H9 (cell line): Measurements from ENCODE around the gene VIM. TPM values are rescaled to one million over a fixed set of nuclear protein-coding genes. Genes with fewer than 3 reads are reported as not detected.

Experiments
- DNase-seq: peaks from one replicate; pipeline ENCODE4 v3.0.0-alpha.2; 2017
- H2AFZ ChIP-seq: one replicate; pipeline ENCODE4 v1.6.1; 2013; ENCODE audit warnings: mild to moderate bottlenecking, low read length, control low read depth, moderate library complexity
- H2AK5ac ChIP-seq: 2 replicates; pipeline ENCODE4 v1.6.1; 2013; ENCODE audit warnings: low read length, control low read depth, mixed read lengths; ENCODE audit not compliant: insufficient read length
- H2BK120ac ChIP-seq: one replicate; pipeline ENCODE4 v1.6.1; 2013; ENCODE audit warnings: low read depth, mild to moderate bottlenecking, low read length, control low read depth, inconsistent platforms; ENCODE audit not compliant: poor library complexity, severe bottlenecking
- H2BK12ac ChIP-seq: 2 replicates; pipeline ENCODE4 v1.6.1; 2013; ENCODE audit warnings: low read length, control low read depth, mixed read lengths, low read depth; ENCODE audit not compliant: insufficient read length
- H2BK15ac ChIP-seq: 2 replicates; pipeline ENCODE4 v1.6.1; 2013; ENCODE audit warnings: low read depth, low read length, control low read depth
- H2BK20ac ChIP-seq: one replicate; pipeline ENCODE4 v1.6.1; 2013; ENCODE audit warnings: low read depth, mild to moderate bottlenecking, low read length, control low read depth, inconsistent platforms; ENCODE audit not compliant: poor library complexity, severe bottlenecking
- H2BK5ac ChIP-seq: 2 replicates; pipeline ENCODE4 v1.6.1; 2013; ENCODE audit warnings: low read length, control low read depth, mixed read lengths; ENCODE audit not compliant: insufficient read length
- H3K14ac ChIP-seq: 2 replicates; pipeline ENCODE4 v1.6.1; 2013; ENCODE audit warnings: low read length, control low read depth; ENCODE audit not compliant: insufficient read depth
- H3K18ac ChIP-seq: 2 replicates; pipeline ENCODE4 v1.6.1; 2013; ENCODE audit warnings: low read depth, mild to moderate bottlenecking, mixed read lengths, low read length, control low read depth; ENCODE audit not compliant: insufficient read length
- H3K23ac ChIP-seq: 2 replicates; pipeline ENCODE4 v1.6.1; 2013; ENCODE audit warnings: low read length, control low read depth, mixed read lengths, low read depth; ENCODE audit not compliant: insufficient read length
- H3K23me2 ChIP-seq: 2 replicates; pipeline ENCODE4 v1.6.1; 2013; ENCODE audit warnings: low read depth, mild to moderate bottlenecking, mixed read lengths, low read length, control low read depth; ENCODE audit not compliant: insufficient read length, poor library complexity, severe bottlenecking
- H3K27ac ChIP-seq: 2 replicates; pipeline ENCODE4 v1.5.1; 2013; ENCODE audit warnings: low read length, control low read depth, mixed read lengths, low read depth; ENCODE audit not compliant: insufficient read length
- H3K27me3 ChIP-seq: 2 replicates; pipeline ENCODE4 v1.6.1; 2013; ENCODE audit warnings: low read length, control low read depth, inconsistent platforms; ENCODE audit not compliant: insufficient read depth
- H3K4ac ChIP-seq: 2 replicates; pipeline ENCODE4 v1.6.1; 2013; ENCODE audit warnings: low read depth, mild to moderate bottlenecking, control low read depth, inconsistent platforms, low read length, moderate library complexity
- H3K4me1 ChIP-seq: 2 replicates; pipeline ENCODE4 v1.6.1; 2013; ENCODE audit warnings: low read length, control low read depth, inconsistent platforms; ENCODE audit not compliant: insufficient read depth
- H3K4me2 ChIP-seq: 2 replicates; pipeline ENCODE4 v1.6.1; 2013; ENCODE audit warnings: low read length, control low read depth, mixed read lengths; ENCODE audit not compliant: insufficient read length, insufficient read depth
- H3K56ac ChIP-seq: 2 replicates; pipeline ENCODE4 v1.6.1; 2013; ENCODE audit warnings: low read depth, mild to moderate bottlenecking, mixed read lengths, low read length, control low read depth; ENCODE audit not compliant: insufficient read length
- H3K79me1 ChIP-seq: 2 replicates; pipeline ENCODE4 v1.6.1; 2013; ENCODE audit warnings: low read depth, mild to moderate bottlenecking, moderate library complexity, low read length, control low read depth, inconsistent platforms; ENCODE audit not compliant: insufficient read depth, poor library complexity, severe bottlenecking
- H3K79me2 ChIP-seq: 2 replicates; pipeline ENCODE4 v1.6.1; 2013; ENCODE audit warnings: low read length, control low read depth, inconsistent platforms; ENCODE audit not compliant: insufficient read depth
- H3K9ac ChIP-seq: 2 replicates; pipeline ENCODE4 v1.6.1; 2013; ENCODE audit warnings: low read length, control low read depth, mixed read lengths; ENCODE audit not compliant: insufficient read length; ENCODE audit errors: extremely low read depth
- H3K9me3 ChIP-seq: one replicate; pipeline ENCODE4 v1.6.1; 2013; ENCODE audit warnings: low read depth, low read length, inconsistent platforms; ENCODE audit not compliant: control insufficient read depth
- H3T11ph ChIP-seq: one replicate; pipeline ENCODE4 v1.6.1; 2013; ENCODE audit warnings: mild to moderate bottlenecking, low read length, control low read depth, inconsistent platforms
- H4K20me1 ChIP-seq: one replicate; pipeline ENCODE4 v1.6.1; 2013; ENCODE audit not compliant: control insufficient read depth, insufficient read length, insufficient read depth
- H4K5ac ChIP-seq: 2 replicates; pipeline ENCODE4 v1.6.1; 2013; ENCODE audit warnings: low read depth, mild to moderate bottlenecking, mixed read lengths, low read length, control low read depth; ENCODE audit not compliant: insufficient read length
- H4K8ac ChIP-seq: replicated peaks from 2 replicates; pipeline ENCODE4 v1.6.1; 2013; ENCODE audit warnings: low read length, control low read depth, mixed read lengths, low read depth; ENCODE audit not compliant: insufficient read length
- H4K91ac ChIP-seq: 2 replicates; pipeline ENCODE4 v1.6.1; 2013; ENCODE audit warnings: low read depth, mild to moderate bottlenecking, moderate library complexity, mixed read lengths, low read length, control low read depth; ENCODE audit not compliant: insufficient read length
- H3K27ac Mint-ChIP-seq, 3 experiments: 2 replicates in 2 of 3; 3 replicates in 1 of 3; pipeline ENCODE4 v1.8.0; 2020 to 2021; ENCODE audit warnings: mixed read lengths in 3 of 3, mild to moderate bottlenecking in 1 of 3, moderate library complexity in 1 of 3
- H3K27me3 Mint-ChIP-seq: 2 replicates; pipeline ENCODE4 v1.8.0; 2021; ENCODE audit warnings: low read depth, mild to moderate bottlenecking, moderate library complexity, mixed read lengths
- H3K36me3 Mint-ChIP-seq, 3 experiments: 2 replicates in 2 of 3; 3 replicates in 1 of 3; pipeline ENCODE4 v1.8.0; 2020 to 2021; ENCODE audit warnings: low read depth in 3 of 3, mixed read lengths in 3 of 3; ENCODE audit not compliant: insufficient read depth in 1 of 3
- H3K4me1 Mint-ChIP-seq, 2 experiments: 2 replicates each; pipeline ENCODE4 v1.8.0; 2020; ENCODE audit warnings: mixed read lengths in 2 of 2
- H3K4me3 Mint-ChIP-seq, 2 experiments: 2 replicates in 1 of 2; 3 replicates in 1 of 2; pipeline ENCODE4 v1.8.0; 2020 to 2021; ENCODE audit warnings: mild to moderate bottlenecking in 2 of 2, mixed read lengths in 2 of 2, moderate library complexity in 1 of 2
- H3K9me3 Mint-ChIP-seq, 2 experiments: 2 replicates in 1 of 2; 3 replicates in 1 of 2; pipeline ENCODE4 v1.8.0; 2020; ENCODE audit warnings: mild to moderate bottlenecking in 2 of 2, mixed read lengths in 2 of 2, moderate library complexity in 1 of 2
- WGBS: extraction: QIAGEN DNeasy Blood & Tissue Kit; methylation state at CpG from one replicate; pipeline ENCODE4 v1.1.7; 2013; ENCODE audit warnings: missing lambda C conversion rate, low lambda C conversion rate, mixed read lengths; ENCODE audit not compliant: insufficient read length; ENCODE audit errors: extremely low coverage; 5-methylcytosine and 5-hydroxymethylcytosine counted together
- total RNA-seq: library from RNA; stranded (reverse); gene quantifications from 2 replicates; pipeline ENCODE4 v1.2.1, GENCODE V29; 2021
- TF ChIP-seq, protein P1 (sequence below): fragments of 200-600 bp; sonication (generic); conservative IDR thresholded peaks from 3 replicates; pipeline ENCODE4 v1.8.0; 2021; ENCODE audit warnings: antibody characterized with exemption, mild to moderate bottlenecking

Gene VIM
- total RNA-seq, 1 experiment from 2014 or later: 232 TPM

DNA sequence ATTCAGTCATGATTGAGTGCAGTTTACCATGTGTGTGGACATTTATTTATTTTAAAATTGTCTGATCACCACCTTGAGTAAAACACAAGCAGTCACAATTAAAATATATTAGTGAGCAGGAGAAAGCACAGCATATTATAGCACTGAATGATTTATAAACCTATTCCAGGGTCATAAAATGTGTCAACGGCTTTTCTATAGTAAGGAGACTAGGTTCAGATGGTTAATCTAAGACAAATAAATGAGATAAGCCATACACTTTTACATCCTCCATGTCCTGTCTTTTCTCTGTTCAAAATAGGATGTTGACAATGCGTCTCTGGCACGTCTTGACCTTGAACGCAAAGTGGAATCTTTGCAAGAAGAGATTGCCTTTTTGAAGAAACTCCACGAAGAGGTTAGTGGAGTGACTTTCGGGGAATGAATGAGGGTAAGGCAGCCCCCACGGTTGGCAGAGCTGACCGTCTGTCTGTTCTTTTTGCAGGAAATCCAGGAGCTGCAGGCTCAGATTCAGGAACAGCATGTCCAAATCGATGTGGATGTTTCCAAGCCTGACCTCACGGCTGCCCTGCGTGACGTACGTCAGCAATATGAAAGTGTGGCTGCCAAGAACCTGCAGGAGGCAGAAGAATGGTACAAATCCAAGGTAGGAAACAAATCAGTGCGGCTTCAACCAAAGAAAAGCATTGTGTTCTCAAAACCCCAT lies 5.4 kb downstream of the VIM start:
- no peak overlapping the region for H3K56ac ChIP-seq
- no peak overlapping the region for H3K18ac ChIP-seq
- H4K5ac ChIP-seq: no peak overlapping the region
- H3K27me3 Mint-ChIP-seq: peaks cover 7% of the 10 kb centered on the region
- H3K4ac ChIP-seq: no peak overlapping the region
- no peak overlapping the region for H4K91ac ChIP-seq
- no peaks in the 10 kb centered on the region for H3K9me3 Mint-ChIP-seq
- H3K27ac ChIP-seq: no peak overlapping the region
- H3K4me3 Mint-ChIP-seq: no peak overlapping the region
- H2BK12ac ChIP-seq: no peak overlapping the region
- H3K9ac ChIP-seq: no peak overlapping the region
- H2BK5ac ChIP-seq: no peak overlapping the region
- peaks cover 25 to 65% (median 56%) of the 10 kb centered on the region in 3 experiments for H3K36me3 Mint-ChIP-seq
- H2AK5ac ChIP-seq: no peak overlapping the region
- no peaks in the 10 kb centered on the region for H3K9me3 ChIP-seq
- H2BK15ac ChIP-seq: no peak overlapping the region
- H3K27me3 ChIP-seq: no peaks in the 10 kb centered on the region; the same call in 1 of the 2 replicates
- H4K20me1 ChIP-seq: no peaks in the 10 kb centered on the region
- no peaks in the 10 kb centered on the region for H3K4me1 ChIP-seq
- H2AFZ ChIP-seq: no peak overlapping the region
- TF ChIP-seq, protein P1, sequence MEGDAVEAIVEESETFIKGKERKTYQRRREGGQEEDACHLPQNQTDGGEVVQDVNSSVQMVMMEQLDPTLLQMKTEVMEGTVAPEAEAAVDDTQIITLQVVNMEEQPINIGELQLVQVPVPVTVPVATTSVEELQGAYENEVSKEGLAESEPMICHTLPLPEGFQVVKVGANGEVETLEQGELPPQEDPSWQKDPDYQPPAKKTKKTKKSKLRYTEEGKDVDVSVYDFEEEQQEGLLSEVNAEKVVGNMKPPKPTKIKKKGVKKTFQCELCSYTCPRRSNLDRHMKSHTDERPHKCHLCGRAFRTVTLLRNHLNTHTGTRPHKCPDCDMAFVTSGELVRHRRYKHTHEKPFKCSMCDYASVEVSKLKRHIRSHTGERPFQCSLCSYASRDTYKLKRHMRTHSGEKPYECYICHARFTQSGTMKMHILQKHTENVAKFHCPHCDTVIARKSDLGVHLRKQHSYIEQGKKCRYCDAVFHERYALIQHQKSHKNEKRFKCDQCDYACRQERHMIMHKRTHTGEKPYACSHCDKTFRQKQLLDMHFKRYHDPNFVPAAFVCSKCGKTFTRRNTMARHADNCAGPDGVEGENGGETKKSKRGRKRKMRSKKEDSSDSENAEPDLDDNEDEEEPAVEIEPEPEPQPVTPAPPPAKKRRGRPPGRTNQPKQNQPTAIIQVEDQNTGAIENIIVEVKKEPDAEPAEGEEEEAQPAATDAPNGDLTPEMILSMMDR: no peak
- H3K27ac Mint-ChIP-seq: no peak overlapping the region
- no CpG with 5 or more reads among the region's 14 CpGs for WGBS
- no peaks in the 10 kb centered on the region for H3K79me2 ChIP-seq
- H3K4me1 Mint-ChIP-seq: peaks cover 6% of the 10 kb centered on the region in 2 experiments; a peak in 1 of 4 replicates
- no peak overlapping the region for H3T11ph ChIP-seq
- no peak overlapping the region for H2BK20ac ChIP-seq
- H2BK120ac ChIP-seq: no peak overlapping the region
- H3K23ac ChIP-seq: no peak overlapping the region
- no peak for DNase-seq
- H3K14ac ChIP-seq: no peak overlapping the region
- H3K4me2 ChIP-seq: no peak overlapping the region
- H4K8ac ChIP-seq: no peak overlapping the region
- H3K79me1 ChIP-seq: no peaks in the 10 kb centered on the region
- peaks cover 13% of the 10 kb centered on the region for H3K23me2 ChIP-seq
